GM12892 (cell line): ENCODE data around the gene ERFE.

Source experiments
- POLR2A ChIP-seq: IDR thresholded peaks from 2 replicates; pipeline ENCODE4 v1.6.1; 2011; ENCODE audit warnings: low read depth, low read length, control low read depth
- POLR2AphosphoS5 ChIP-seq: IDR thresholded peaks from 2 replicates; pipeline ENCODE4 v1.6.1; 2011; ENCODE audit warnings: low read depth, low read length, control low read depth

DNA sequence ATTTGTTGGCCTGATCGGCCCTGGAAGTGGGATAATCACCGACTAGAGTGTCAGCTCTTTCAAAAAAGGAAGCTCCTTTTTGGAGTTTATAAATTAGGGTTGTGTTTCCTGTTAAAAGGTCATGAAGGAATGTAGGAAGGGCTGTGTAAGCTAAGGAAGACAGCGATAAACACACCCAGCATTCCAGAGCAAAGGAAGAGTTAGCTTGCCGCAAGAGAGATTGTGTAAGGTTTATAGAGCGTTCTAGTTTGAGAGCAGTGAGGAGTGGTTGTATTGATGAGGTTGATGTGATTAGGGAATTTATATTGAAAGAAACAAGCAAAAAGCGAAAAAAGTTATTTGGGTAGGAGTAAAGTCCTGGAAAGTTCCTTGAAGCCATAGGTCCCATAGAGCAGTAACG is 48.2 kb downstream of the ERFE start:
- TF ChIP-seq POLR2A (no peak), POLR2AphosphoS5 (no peak)
